ENCODE measurements around the gene HSP90B1.

HSP90B1 gene

DNA sequence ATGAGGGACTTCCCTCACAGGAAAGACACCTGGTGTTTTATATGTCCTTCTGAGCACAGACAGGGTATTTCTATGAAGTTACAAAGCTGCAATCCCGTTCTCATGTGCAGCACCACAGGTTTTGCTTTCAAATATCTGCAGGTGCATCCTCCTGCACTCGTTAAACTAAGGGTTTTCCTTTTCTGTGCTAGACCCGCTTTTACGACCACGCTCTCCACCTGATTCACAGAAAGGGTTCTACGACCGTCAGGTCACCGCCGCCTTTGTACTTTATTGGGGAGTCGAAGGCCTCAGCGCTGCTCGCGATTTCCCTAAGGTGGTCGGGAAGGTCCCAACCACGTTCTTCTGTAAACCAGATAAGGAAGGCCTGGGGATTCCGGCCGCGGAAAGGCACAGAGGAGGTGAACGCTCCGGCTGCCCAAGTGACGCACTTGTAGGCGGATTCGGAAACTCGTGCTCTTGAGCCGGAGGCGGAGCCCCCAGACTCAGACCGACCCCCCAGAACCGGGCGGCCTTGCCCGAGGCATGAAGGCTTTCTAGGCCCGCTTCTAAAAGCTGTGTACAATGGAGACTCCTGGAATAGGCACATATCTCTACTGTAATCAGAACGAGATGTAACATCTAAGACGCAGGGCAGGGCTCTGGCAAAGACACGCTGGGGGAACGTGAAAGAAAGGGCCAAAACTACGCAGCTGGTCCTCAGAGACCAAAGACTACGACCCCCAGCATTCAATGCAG lies 995 bp upstream of the HSP90B1 start:
- DNase-seq (ENCODE audit: low read depth): peak; percentile 74

DNA sequence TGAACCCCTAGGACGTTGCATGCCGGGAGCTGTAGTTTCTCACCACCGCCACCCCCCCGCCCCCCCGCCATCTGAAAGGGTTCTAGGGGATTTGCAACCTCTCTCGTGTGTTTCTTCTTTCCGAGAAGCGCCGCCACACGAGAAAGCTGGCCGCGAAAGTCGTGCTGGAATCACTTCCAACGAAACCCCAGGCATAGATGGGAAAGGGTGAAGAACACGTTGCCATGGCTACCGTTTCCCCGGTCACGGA lies 501 bp upstream of the HSP90B1 start:
- DNase-seq (ENCODE audit: low read depth): no peak

DNA sequence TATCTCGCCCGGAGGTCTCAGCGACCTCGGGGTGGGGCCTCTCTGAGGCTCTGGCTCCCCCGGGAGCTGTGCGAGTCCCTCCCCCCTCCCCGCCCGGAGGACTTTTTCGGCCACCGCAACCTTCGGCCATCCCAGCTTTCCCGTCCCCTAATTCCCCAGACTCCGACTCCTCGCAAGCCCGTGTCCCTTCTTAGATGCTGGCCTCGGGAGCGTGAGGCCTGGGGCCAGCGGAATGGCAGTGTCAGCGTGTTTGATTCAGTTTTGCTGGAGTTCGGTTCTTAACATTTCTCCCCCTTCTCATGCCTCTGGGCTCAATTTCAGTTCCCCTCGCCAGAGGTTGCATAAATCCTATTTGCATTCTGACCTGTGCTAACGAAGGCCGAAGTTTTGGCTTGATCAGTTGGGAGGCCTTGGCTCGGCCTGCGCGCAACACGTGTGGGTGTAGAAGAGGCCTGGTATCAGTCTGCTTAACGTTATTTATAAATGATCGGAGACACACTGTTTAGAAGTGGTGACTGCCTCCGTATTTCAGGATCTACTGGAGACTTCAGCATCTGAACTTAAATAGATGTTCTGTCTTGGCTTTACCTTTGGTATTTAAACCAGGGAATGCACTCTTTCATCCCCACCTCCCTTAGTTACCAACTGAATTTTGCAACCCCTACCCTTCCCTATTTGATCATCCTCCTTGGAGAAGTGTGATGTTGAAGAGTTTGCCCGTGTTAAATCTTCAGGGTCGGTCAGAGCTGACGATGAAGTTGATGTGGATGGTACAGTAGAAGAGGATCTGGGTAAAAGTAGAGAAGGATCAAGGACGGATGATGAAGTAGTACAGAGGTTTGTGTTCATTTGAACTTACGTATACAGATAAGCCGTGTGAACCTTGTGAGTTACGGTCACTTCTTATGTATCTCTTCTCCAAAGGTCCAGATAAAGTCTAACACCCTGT lies 851 bp downstream of the HSP90B1 start:
- no peak for DNase-seq (ENCODE audit: low read depth)

DNA sequence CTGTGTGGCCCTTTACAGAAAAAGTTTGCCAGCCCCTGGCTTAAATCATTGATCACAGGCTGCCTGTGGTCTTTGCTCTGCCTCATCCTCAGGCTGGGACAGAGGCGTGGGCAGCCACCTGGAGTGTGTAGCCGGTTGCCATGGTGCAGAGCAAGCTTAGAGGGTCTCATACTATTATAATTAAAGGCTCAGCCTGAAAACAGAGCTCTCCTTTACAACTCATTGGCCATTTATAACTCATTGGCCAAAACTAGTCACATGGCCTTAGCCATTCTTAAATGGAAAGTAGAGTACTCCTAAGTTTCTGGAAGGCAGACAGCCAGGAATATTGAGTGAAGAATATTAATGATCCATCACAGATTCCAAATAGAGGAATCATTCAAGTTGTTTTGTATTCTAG lies 3.0 kb downstream of the HSP90B1 start:
- DNase-seq (ENCODE audit: low read depth): no peak

DNA sequence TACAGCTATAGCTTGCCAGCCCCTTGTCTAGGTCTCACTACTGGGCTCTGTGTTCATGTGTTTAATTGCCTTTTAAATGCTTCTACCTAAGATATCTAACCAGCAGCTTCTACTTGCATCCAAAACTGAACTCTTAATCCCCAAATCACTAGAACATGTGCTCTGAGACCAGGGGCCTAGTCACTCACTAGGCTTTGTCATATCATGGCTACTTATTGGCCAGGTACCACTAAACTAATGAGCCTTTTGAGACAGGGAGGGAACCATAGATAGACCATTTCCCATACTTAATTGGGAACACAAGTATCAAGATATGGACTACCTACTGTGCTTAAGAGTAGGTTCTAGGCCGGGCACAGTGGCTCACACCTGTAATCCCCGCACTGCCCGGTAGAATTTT lies 6.5 kb downstream of the HSP90B1 start:
- no peak for DNase-seq (ENCODE audit: low read depth)

DNA sequence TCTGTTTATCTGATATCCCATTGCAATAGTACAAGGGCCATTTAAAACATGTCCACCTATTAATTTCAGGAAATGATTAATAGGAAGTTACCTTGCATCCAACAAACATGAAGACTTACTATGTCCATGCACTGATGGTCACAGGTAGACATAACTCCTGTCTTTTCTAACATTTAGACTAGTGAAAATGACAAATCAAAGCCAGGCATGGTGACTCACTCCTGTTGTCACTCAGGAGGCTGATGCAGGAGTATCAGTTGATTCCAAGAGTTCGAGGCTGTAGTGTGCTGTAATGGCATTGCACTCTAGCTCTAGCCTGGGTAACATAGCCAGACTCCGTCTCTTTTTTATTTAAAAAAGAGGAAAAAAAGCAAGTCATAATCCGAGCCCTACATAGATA lies 14.8 kb downstream of the HSP90B1 start:
- DNase-seq (ENCODE audit: low read depth): no peak

DNA sequence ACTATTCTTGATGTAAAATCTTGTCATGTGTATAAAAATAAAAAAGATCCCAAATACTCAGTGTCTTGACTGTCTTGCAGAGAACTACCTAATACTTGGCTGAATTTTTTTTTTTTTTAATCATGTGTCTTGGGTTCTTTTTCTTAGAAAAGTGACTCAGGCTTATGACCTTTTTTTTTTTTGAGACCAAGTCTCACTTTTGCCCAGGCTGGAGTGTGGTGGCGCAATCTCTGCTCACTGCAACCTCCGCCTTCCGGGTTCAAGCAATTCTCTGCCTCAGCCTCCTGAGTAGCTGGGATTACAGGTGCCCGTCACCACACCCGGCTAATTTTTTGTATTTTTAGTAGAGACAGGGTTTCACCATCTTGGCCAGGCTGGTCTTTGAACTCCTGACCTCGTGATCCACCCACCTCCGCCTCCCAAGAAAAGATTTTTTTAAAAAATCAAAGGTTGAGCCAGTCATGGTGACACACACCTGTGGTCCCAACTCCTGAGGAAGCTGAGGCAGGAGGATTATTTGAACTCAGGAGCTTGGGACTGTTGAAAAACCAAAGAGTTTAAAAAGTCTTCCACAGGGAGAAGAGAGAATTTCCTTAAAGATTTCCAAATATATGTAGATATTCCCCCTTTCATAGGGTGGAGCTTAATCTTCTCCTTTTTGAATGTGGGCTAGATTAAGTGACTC lies 17.8 kb downstream of the HSP90B1 start:
- no peak for DNase-seq (ENCODE audit: low read depth)

DNA sequence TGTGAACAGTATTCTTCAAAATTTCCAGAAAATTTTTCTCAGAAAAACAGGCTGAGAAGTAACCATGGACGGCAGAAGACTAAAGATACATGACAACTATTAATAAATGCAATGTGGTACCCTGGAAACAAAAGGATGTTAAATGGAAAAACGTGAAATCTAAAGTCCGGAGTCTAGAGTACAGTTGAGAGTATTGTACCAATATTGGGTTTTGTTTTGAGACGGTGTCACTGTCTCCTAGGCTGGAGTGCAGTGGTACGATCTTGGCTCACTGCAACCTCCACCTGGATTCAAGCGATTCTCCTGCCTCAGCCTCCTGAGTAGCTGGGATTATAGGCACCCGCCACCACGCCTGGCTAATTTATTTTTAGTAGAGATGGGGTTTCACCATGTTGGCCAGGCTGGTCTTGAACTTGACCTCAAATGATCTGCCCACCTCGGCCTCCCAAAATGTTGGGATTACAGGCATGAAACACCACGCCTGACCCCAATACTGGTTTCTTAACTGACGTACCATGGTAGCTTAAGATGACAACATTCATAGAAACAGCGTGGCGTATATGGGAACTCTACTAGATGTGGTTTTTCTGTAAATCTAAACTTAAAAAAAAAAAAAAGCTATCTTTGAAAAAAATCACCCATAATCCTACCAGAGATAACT lies 18.7 kb downstream of the HSP90B1 start:
- DNase-seq (ENCODE audit: low read depth): no peak

DNA sequence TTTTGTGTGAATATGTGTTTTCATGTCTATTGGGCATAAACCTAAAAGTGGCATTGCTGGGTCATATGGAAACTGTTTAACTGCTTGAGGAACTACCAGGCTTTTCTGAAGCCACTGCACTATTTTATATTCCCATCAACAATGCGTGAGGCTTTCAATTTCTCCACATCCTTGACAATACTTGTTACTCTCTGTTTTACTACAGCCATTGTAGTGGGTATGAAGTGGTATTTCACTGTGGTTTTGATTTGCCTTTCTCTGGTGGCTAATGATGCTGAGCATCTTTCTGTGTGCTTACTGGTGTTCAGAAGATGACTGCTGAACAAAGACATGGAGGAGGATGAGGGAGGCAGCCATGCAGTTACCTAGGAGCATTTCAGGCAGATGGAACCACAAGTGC lies 22.3 kb downstream of the HSP90B1 start:
- no peak for DNase-seq (ENCODE audit: low read depth)

DNA sequence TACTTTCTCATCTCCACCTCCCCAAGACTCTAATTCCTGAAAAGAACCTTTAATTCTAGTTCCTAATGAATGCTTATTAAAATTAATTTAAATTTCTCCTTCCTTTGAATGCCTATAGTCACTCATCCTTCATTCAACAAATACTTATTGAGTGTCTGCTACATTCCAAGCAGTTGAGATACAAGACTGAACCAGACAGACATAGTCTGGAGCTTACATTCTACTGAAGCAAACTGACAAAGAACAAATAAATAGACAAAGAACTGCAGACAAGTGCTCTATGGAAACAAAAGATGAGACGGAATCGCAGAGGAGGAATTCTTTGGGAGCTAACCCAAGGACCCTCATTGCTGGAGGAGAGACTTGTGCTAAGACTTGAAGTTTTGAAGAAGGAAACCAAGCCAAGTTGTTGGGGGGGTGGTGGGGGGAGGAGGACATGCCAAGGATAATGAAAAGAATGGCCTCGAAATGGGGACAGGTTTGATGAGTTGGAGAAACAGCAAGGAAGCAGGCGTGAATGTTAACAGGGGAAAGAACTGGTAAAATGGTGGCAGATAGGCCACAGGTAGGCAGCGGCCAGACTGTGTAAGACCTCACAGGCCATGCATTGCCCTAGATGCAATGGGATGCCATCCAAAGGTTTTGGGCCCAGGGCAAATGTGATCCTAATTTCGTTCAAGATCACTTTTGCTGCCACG lies 25.8 kb downstream of the HSP90B1 start:
- no peak for DNase-seq (ENCODE audit: low read depth)

DNA sequence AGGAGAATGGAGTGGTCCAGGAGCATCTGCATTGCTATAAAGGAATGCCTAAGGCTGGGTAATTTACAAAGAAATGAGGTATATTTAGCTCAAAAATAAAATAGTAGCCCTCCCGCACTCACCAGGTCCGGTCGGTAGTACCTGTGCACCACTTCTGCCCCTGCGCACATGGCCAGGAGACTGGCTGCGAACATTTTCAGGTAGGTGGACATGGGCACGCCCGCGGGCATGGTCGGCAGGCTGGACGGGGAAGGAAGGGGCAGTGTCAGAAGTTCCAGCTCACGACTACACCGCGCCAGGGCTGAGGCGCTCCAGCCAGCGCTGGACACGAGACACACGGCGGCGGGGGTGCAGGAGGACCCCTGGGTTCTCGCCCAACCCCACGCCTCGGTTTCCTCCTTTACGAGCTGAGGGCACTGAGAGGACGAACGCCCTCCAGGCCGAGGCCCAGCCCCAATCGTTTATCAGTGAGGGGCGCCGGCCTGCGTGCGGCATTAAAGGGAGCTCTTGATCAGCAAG lies 26.4 kb downstream of the HSP90B1 start:
- no peak for DNase-seq (ENCODE audit: low read depth)

DNA sequence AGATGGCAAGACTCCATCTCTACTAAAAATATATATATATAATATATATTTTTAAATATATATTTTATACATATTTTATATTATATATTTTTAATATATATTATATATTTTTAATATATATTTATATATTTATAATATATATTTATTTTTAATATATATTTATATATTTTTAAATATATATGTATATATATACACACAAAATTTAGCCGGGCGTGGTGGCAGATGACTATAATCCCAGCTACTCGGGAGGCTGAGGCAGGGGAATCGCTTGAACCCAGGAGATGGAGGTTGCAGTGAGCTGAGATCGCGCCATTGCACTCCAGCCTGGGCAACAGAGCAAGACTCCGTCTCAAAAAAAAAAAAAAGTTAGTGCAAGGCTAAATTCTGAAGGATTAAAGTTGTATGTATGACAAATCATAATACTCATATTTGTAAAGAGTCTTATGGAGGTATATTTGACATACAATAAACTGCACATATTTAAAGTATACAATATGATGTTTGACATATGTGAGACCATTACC lies 27.7 kb downstream of the HSP90B1 start:
- DNase-seq (ENCODE audit: low read depth): no peak

DNA sequence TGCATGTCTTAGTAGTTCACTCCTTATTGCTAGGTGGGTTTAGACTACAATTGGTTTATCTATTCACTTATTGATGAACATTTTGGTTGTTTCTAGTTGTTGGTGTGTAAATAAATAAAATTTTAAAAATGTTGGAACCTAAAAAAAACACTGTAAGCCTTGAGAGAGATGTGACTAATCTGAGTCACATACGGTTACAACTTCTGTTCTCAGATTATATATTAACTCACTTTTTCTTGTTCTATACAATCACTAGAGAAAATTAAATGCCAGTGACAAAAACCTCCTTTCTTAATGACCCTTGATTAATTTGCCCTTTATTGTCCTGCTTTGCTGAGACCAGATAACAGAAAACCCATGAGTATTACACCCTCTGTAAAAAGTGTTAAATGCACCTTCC lies 28.4 kb downstream of the HSP90B1 start:
- DNase-seq (ENCODE audit: low read depth): no peak

DNA sequence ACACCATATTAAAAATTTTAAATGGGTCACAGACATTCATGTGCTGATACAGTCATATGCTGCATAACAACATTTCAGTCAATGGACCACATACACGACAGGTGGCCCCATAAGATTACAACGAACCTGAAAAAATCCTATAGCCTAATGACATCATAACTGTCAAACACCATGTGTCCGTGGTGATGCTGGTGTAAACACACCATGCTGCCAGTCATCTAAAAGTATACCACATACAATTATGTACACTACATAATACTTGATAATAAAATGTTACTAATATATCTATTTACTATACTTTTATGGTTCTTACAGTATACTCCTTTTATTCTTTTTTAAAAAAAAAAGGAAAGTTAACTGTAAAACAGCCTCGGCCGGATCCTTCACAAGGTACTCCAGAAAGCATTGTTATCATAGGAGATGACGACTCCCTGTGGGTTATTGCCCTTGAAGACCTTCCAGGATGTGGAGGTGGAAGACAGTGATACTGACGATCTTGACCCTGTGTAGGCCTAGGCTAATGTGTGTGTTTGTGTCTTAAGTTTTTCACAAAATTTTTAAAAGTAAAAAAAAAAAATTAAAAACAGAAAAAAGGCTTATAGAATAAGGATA lies 30.5 kb downstream of the HSP90B1 start:
- DNase-seq (ENCODE audit: low read depth): no peak

DNA sequence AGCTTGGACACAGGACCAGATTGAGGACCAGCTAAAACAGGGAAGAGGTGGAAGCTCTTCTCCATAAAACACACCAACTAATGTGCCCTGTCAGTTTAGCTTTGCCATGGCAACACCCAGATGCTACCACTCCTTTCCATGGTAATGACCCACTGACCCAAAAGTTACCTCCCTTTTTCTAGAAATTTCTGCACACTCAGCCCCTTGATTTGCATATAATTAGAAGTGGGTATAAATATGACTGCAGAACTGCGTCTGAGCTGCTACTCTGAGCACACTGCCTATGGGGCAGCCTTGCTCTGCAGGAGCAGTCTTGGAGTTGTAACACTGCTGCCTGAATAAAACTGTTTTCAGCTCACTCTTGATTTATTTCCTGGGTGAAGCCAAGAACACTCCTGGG lies 32.3 kb downstream of the HSP90B1 start:
- no peak for DNase-seq (ENCODE audit: low read depth)

DNA sequence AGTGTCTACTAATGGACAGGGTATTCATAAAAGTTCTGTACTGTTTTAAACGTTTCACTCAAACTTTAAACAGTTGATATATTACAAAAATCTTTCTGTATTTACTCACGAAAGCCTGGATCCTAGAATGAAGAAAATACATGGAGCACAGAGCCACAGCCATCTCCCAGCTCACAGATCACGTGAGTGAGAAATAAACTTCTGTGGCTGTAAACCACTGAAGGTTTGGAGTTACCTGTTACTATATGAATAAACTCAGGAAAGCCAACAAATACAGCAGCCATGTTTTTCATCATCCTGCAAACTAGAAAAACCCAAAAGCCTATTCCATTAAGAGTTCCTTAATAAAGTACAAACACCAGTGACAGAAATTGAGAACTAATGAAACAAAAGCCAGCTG lies 34.6 kb downstream of the HSP90B1 start:
- DNase-seq (ENCODE audit: low read depth): no peak

DNA sequence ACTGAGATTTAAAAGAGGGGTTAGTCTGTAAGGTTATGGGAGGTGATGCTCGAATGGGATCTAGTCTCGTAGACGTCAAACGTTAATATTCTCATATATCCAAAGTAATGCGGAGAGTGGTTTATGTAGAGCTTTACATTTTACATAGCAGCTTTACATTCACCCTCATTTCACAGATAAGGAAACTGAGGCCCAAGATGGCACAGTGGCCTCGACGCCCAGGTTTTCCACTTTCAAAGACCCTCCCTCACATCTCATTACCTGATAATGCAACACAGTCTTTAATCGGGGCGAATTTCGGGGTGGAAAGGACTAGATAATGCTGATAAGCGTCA lies 35.0 kb downstream of the HSP90B1 start:
- DNase-seq (ENCODE audit: low read depth): no peak

DNA sequence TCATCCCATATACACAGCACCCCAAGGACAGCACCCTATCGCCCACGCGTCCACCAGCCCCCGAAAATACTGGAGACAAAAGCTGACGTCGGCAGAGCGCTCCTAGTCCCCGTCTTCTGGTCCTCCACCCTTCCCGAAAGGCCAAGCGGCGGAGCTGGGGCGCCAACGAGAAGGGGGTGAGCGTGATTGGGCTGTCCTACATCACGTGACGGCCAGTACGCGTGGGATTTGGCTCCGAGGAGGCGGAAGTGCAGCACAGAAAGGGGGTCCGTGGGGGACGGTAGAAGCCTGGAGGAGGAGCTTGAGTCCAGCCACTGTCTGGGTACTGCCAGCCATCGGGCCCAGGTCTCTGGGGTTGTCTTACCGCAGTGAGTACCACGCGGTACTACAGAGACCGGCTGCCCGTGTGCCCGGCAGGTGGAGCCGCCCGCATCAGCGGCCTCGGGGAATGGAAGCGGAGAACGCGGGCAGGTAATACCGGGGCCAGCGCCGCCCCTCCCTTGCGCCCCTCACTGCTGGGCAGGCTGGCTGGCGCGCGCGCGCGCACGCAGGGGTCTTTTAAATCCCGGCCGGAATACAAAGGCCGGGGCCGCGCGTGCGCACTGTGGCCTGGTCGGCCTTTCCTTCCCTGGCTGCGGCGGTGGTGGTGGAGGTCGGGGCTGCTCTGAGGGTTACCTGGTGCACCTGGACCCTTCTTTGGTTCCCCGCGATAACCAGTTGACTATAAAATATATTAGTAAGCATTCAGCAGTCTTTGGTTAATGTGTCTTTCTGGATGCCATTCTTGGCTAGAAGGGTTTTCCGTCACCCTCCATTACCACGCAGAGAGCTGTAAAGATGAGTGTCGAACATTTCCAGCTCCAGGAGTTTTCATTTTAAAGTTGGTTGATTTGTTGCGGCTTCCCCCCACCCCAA lies 35.6 kb downstream of the HSP90B1 start, which contains the start of gene TDG:
Gene TDG, plus strand, starts transcription at position 283 of the 915 bp plus-strand sequence. Its CDS starts 166 bp downstream, at position 449.
- peak; percentile 95 for DNase-seq (ENCODE audit: low read depth)

DNA sequence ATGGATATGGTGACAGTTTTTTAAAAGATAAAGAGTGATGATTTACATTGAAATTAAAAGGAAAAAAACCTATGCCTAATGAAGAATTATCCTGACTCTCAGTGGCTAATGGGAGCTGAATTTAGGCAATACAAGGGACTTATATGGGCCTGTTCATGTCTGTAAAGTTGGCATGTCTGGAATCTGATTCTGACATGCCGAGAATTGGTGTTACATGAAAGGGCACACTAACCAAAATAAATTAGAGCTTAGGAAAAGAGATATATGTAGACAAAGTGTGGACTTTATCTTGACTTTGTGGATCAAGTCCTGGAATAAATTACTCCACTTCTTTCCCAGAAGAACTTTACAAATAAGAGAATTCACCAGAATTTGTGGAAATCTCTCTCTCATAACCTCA lies 36.5 kb downstream of the HSP90B1 start:
- no peak for DNase-seq (ENCODE audit: low read depth)

DNA sequence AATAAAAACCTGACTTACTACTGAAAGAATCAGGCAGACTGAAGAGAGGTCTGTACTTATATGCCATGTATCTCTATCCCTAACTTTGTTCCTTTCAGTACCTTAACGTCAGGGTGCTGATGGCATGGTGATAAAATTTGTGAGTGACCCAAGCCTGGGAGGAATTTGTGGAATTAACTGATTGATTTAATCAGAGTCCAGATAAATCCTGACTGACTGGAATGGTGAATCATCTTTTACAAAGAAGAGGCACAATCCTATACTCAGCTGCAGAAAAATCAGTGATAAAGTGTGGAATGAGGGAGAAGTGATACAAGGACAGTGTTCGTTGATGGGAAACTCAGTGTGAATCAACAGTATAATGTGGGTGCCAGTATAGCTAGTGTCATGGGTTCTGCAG lies 39.2 kb downstream of the HSP90B1 start:
- no peak for DNase-seq (ENCODE audit: low read depth)

Data from T follicular helper cell (primary cell).